HG03159 (cell line): ENCODE measurements around the gene MUC4.
A peak's percentile ranks its signal among the peaks of the same experiment; 100 is the strongest.

Source experiments
- ATAC-seq: cut with Tn5 transposase; IDR thresholded peaks from one replicate; pipeline ENCODE4 v1.9.1; 2021; ENCODE audit warnings: mild to moderate bottlenecking, moderate library complexity; ENCODE audit not compliant: unreplicated experiment

MUC4 gene

GRCh38 chr3:195811756-195812155, at the start of gene MUC4:
MUC4 (minus strand) TSS chr3:195811929; CDS start chr3:195811817, 112 bp downstream.
- no peak for ATAC-seq

DNA sequence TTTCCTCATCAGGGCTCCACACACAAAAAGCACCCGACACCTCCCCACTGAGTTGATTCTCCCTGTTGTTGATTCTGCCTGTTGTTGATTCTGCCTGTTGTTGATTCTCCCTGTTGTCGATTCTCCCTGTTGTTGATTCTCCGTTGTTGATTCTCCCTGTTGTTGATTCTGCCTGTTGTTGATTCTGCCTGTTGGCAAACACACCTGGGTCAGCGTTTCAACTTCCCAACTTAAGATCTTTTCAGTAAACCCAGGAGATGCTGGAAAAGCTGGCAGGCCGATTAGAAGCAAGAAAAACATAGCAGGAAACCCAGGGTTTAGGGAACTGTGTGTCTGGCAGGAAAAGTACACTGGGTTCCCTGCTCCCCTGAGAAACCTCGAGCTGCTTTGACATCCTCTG, 48.7 kb upstream of the MUC4 start:
- ATAC-seq, result no peak

DNA sequence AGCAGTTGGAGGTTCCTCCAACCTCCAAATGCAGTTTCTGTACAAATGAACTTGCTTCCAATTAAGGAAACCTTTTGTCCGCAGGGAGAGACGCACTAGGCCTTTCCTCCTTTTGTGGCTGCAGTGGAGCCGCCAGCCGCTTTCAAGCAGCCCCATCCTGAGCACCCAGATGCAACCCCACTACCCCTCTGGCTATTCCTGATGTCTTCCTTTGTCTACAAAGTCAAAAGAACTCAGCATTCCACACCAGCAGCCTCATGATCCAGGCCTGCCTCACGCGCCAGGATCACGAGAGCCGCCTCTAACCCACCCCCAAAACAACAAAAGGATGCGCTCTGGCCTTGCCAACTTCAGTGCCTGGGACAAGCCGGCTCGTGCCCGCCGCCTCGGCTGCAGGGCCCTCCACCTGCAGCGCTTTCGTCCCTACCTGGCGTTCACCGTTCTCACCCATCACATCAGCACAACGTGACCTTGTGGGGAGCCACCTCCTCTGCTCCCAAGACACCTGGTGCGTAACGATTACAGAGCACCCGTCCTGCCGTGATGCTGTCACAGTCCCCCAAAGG, 48.2 kb upstream of the MUC4 start:
- ATAC-seq, result no peak

- ATAC-seq, result no peak
Measured at GRCh38 chr3:195859061-195859845, 47.5 kb upstream of the MUC4 start.

DNA sequence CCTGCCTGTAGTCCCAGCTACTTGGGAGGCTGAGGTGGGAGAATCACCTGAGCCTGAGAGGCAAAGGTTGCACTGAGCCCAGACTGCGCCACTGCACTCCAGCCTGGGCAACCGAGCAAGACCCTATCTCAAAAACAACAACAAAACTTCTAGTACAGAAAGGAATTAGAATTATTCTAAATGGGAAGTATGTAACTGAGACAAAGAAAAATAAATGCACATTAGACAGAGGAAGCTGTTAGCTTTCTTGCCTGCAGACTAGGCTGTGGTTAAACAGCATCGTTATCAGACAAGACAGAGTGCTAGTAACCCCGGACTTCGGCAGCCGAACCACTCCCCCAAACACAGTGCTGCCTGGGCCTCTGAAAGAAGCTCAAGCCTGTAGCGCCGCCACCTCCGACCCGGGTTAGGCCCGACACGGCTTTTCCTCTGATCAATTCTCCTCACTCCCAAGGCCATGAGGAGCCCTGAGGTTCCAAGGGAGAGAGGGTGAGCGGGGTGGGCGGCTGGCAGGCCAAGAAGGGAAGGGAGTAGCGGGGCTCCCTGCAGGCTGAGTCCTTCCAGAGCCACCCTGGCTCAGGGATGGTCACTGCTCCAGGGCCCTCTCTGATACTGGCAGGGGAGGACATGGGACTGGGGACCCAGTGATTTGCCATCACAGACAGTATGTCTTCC, 44.8 kb upstream of the MUC4 start:
- ATAC-seq, result no peak

- ATAC-seq, result no peak
Measured at GRCh38 chr3:195855471-195856409, 44.0 kb upstream of the MUC4 start.

GRCh38 chr3:195854628-195855294, 43.0 kb upstream of the MUC4 start:
- ATAC-seq, result no peak

DNA sequence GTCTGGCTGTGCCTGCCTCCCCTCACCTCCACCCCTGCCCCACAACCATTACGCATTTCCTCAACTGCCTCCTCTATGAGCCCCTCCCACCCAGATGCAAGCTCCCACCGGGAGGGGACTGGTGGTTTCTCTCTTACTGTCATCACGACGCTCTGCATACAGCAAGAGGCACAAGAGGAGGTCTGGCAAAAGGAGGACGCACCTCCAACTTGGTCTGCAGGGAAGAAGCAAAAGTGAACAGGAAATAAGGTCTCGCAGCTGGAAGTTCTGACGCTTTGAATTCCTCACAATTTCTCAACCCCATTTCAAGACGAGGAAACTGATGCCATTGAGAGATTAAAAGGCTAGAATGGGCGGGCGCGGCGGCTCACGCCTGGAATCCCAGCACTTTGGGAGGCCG, 42.3 kb upstream of the MUC4 start:
- no peak for ATAC-seq

GRCh38 chr3:195853036-195853435, 41.3 kb upstream of the MUC4 start:
- ATAC-seq, result no peak

DNA sequence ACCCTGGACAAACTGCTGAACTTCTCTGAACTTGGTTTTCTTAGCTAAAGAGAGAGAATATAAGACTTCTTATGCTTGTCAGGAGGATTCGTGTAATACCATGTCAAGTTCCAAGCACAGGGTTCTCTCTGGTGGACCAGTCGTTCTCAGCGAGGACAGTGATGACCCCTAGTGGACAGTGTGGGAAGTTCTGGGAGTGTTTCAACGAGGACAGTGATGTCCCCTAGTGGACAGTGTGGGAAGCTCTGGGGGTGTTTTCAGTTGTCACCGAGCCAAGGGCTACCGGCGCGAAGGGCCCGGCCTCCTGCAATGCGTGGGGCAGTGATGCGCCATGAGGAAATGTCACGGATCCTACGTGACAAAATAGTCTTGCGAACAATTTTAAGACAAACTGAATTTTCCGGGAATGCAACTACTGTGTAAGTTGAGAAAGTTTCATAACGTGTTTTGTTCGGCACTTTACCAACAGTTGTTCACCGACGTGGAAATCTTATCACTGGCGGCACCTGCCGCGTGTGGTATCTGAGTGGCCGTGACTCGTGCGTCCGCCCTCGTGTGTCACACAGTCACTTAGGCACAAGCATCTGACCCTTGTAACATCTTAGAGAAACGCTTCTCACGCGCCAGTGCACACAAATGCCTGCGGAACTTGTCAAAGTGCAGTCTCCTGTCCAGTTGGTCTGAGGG, 39.3 kb upstream of the MUC4 start:
- ATAC-seq, result peak; percentile 97

DNA sequence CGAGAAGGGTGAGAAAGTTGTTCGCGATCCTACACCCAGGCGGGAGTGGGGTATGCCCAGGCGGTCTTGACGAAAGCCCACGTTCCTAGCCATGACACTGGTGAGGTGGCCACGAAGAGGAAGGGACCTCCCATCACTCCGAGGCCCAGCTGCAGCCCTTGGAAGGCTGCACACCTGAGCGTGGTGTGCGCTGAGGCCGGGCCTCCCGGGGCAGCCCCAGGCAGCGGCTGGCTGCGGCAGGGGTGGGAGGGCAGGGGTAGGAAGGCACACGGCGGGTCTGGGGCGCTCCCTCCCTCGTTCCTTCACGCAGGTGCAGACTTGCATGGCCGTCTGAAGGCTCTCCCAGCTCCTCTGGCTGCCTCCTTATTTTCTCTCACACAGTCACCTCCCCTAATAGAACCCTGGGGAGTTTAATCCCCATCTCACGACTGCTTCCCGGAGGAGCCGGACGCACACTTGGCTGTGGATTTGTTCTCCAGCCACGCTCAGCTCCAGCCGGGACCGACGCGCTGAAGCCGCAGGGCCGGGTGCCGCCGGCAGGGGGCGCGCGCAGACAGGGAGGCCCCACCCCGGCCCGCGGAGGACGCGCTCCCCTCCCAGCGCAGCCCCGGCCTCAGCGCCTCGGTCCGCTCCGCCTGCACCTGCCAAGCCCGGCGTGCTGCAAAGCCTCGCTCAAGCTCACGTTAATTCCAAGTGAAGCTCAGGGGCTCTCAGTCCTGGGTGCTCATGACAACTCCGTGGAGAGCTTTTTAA, 37.8 kb upstream of the MUC4 start:
- ATAC-seq, result no peak

DNA sequence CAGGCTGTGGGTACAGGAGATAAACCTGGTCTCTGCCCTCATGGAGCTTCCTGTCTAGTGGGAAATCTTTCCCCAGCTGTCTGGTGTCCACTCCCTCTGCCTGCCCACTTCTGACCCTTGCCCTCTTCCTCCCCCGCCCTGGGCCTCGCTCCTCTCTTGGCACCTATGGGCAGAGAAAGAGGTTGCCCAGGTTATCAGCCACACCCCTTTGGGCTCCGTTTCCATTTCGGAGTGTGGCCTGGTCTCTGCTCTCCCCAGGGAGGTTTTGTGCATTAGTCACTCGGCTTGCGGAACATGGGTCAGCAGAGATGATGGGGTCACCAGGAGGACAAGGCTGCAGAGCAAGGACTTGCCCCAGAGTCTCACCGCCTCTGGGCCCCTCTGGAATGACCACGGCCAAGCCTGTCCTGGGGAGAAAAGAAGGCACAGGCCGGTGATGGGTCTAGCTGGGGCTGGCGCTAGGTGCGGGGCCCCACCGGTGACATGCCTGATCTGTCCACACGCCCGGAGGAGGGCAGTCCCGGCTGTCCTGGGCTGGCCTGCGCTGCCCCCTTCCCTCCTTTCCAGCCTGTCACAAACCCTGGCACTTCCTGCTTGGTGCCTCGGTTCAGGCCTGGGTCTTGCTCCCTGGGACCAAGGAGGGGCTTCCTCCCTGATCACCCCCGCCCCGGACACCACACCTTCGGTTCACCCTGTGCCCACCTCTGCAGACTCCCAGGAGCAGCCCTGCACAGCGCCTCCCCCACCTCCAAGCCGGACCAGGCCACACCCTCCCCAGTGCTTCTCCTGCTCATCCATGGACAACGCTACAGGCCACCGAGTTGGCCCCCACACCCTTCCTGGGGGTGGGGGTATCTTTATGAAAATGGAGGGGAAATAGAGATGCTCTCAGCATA, 35.6 kb upstream of the MUC4 start:
- ATAC-seq, result no peak

- ATAC-seq, result no peak
Measured at GRCh38 chr3:195845483-195845882, 33.8 kb upstream of the MUC4 start.

GRCh38 chr3:195844671-195845218, 33.0 kb upstream of the MUC4 start:
- ATAC-seq, result no peak

DNA sequence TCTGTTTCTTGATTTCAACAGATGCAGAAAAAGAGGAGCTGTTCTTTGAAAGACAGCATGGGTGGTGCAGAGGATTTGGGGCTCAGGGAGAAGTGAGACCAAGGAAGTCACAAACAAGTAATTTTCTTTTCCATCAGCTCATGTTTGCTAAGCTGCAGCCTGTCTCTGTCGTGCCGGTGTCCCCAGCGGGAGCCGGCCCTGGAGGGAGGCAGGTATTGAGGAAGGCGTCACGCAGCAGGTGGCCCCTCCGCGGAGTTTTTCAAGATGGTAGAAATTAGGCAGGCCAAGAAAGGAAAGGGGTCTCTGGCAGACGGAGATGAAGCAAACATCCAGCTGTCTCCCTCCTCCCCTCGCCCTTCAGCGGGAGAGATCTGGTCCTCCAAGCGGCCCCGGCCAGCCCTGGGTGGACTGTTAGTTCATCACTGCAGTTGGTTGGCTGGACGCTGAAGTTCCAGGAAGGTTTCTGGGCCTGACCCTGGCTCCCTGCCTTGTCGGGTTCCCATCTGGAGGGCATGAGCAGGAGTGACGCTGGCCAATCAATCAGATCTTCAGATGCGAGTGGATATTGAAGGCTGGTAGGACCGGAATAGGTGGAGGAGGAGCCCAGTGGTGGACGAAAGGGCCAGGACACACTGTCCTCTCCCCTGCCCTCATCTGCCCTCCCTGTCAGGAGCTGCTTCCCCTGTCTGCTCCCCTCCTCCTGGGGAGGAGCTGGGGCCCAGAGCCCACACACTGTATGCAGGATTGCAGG, 27.7 kb upstream of the MUC4 start:
- ATAC-seq, result no peak

DNA sequence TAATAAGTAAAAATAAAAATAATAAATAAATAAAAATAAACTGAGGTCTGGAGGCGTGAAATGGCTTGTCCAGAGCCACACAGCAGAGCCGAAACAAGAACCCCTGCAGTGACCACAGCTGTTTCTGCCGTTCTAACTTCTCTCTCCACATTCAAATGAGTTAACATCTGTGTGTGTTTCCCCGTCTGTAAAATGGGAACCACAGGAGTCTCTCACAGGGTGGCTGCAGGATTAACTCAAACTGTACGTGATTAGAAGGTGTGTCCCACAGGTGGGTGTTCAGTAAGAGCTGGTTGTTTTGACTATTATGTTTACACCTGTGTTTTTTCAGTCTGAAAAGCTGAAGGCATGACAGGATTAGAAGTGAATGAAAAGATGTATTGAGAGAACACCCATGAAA, 27.0 kb upstream of the MUC4 start:
- ATAC-seq, result no peak

DNA sequence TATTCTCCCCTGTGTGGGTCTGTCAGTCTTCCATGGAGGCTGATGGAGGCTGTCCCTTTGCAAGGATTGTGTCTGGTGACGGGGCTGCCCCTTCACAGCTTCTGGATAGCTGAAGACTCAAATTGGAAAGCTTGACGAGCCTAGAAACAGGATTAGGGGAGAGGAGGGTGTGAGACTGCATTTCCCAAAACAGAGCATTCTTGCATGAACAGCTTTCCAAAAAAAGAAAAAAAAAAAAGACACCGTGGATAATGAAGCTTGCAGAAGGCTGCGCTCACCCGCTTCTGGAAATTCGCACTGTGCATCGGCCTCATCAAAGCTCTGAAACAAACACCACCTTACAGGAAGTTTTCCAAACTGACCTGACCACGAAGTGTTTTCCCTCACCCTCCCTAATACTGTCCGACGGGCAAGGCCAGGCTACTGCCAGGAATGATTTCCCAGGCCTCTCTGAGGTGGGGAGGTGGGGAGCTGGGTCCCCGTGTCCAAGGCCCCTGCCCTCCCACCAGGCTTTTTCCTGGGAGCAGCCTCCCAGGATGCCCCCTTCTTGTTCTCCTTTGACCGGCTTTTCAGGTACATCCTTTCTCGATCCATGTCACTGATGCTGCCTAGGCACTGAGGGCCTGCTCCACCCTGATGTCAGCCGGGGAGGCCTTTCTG, 24.9 kb upstream of the MUC4 start:
- no peak for ATAC-seq
